Stimulated activated CD4-positive, alpha-beta T cell treated with anti-CD3 and anti-CD28 coated beads, Interleukin-2, amount 100 ng/mL, for 4 hours (primary cell): ENCODE measurements around the gene TP53.

Experiments used
- DNase-seq: peaks from one replicate; pipeline ENCODE4 v3.0.0-alpha.2; 2020; ENCODE audit warnings: low read depth

TP53 gene

DNA sequence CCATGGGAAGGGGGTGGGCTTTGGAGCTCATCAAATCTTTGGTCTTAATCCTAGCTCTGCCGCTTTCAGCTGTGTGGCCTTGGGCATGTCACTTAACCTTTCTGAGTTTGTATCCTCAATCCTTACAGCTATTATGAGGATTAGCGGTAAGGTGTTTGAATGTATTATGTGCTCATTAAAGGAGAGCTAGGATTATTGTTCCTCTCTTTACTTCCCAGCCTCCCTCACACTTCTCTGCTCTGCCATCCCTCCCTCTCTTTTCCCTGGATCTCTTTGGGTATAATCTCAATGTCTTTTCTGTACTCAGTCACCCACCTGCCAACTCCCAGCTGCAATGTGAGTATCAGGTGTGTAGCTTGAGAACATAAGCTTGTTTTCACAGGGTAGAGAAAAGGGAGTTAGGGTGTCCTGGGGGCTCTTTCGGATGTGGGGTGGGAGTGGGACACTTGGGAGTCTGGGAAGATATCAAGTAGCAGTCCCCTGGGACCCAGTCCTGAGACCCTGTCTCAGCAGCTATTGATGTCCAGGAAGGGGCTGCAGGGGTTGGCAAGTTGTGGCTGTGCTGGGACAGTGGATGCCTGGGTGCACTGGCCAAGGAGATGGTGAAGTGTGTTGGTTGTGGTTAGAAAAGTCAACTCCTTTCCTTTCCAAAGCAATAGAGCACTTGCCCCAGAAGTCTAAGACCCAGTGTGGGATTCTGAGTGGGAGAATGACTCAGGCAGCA lies 19.5 kb upstream of the TP53 start:
- DNase-seq: no peak

DNA sequence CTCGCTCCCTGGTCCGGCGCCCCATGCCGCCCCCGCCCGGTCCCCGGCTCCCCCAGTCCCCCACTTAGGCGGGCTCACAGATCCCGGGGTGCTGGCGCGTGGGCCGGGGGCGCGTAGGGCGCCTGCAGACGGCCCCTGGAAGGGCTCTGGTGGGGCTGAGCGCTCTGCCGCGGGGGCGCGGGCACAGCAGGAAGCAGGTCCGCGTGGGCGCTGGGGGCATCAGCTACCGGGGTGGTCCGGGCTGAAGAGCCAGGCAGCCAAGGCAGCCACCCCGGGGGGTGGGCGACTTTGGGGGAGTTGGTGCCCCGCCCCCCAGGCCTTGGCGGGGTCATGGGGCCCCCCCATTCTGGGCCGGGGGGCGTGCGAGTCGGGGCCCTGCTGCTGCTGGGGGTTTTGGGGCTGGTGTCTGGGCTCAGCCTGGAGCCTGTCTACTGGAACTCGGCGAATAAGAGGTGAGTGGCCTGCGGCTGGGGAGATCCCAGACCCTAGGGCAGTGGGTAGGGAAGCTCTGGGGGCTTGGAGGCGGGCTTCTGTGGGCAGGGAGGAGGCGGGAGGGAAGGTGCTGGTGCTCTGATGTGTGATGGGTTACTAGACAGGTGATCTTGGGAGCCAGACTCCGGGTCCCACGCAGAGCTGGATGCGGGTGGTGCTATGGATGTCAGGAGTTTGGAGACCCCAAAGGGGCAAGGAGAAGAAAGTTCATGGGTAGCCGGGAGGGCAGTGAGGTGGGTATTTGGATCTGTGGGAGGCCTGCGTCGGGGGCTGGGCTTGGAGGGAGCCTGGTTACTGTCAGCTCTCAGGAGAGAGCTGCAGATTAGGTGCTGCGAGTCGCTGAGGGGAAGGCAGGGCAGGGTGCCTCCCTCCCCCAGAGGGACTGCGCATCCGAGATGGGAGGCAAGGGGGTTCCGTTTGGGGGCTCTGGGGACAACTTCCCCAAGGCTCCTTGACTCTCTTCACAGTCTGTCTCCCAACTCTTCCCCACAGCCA lies 18.3 kb upstream of the TP53 start:
- no peak for DNase-seq

DNA sequence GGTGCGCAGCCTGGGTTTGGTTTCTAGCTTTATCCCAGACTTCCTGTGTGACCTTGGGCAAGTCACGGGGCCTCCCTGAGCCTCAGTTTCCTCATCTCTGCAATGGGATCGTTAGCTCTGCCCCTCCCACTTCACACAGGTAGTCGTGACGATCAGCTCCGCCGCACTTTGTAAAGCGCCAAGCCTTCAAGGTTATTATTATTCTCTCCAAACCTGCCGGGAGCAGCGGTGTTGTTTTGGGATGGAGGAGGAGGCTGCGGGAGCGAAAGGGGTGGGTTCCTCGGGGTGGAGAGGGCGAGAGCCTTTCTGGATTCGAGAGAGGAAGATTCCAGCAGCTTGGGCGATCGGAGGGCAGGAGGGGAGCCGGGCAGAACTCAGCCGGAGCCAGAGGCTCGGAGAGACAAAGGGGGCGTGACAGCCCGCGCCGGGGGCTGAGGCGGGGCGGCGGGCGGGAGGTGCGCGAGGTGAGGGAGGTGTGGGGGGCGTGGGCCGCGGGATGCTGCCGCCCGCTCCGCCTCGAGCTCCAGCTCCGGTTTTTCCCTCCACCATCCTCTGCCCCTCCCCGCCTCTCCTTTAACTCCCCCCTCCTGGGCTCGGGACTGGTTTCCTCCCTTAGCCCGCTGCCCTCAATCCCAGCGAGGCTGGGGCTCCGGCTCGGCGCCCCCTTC lies 17.4 kb upstream of the TP53 start, which contains the start of gene EFNB3:
Gene EFNB3 (plus strand): TSS at position 602 of the 668 bp plus-strand sequence. CDS start 397 bp downstream, outside the sequence.
- no peak for DNase-seq

DNA sequence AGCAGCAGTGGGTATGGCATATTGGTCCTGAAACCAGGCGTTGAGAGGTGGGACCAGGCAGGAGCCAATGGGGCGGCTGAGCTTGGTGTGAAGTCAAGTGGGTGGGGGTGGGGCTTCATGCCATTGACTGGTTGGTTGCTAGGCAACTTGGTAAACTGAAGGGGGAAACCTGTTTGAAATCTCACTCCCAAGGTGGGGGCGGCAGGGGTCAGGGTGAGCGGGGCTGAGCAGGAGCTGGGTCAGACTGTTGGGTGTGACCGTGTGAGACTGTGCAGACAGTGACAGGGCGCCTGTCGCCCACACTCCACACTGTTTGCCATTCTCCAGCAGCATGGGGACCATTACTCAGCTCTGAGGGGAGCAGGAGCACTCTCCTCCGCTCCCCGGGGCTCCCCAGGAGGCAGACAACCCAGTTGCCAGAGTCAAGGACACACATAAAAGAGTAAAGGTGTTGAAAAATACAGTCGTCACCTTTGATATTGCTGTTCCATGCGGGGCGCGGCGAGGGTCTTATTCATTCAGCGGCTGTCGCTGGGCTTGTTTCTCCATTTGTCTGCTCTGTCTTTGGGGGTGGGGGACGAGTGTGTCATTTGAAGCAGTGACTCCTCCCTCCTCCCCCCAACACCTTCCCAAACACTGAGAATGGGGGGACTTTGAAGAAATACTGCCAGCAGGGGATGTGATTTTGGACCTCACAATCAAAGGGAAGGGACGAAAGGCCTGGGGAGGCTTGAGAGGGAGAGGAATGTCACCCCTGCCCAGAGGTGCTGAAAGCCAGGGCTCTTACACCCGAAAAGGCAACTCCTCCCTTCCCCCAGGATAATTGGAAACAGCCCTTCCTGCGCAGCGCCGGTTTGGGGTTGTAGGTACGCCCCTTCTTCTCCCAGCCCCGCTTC lies 16.5 kb upstream of the TP53 start:
- no peak for DNase-seq

DNA sequence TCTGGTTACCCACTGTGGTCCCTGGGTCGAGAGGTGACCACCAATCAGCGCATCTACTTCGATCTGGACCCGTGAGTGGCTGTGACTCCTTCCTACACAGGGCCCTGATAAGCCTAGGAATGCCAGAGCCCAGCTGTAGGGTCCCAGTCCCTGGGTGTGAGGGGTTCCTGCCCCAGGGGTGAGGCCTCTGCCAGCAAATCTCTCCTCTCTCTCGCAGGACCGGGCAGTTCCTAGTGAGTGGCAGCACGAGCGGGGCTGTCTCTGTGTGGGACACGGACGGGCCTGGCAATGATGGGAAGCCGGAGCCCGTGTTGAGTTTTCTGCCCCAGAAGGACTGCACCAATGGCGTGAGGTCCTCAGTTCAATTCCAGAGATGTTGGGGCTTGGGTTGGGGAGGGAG lies 15.5 kb upstream of the TP53 start:
- DNase-seq: no peak

DNA sequence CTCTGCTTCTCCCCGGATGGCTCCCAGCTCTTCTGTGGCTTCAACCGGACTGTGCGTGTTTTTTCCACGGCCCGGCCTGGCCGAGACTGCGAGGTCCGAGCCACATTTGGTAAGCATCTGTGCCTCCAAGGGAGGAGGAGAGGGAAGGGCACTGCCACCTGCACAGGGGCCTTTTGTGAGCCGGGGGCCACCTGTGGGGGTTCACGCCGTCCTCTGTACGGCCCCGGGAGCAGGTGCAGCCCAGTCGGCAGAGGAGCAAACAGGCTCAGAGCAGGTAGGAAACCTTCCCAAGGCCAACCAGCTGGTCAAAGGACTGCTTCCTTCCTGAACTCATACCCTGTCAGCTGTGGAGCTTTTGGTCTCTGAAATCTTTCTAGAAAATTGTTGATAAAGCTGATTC lies 14.4 kb upstream of the TP53 start:
- no peak for DNase-seq

DNA sequence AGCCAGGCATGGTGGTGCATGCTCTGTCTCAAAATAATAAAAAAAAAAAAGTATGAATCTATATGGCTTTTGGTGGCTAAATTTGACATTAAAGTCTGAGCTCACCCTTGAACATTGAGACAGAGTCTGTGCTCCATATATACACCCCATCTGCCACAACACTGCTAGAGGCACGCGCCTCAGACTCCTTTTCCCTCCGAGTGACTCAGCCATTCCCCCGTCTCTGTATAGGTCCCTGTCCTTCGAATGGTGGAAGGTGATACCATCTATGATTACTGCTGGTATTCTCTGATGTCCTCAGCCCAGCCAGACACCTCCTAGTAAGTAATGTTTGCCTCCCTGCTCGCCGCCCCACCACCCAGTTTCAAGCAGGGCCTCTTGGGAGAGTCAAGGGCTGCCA lies 13.2 kb upstream of the TP53 start:
- no peak for DNase-seq

DNA sequence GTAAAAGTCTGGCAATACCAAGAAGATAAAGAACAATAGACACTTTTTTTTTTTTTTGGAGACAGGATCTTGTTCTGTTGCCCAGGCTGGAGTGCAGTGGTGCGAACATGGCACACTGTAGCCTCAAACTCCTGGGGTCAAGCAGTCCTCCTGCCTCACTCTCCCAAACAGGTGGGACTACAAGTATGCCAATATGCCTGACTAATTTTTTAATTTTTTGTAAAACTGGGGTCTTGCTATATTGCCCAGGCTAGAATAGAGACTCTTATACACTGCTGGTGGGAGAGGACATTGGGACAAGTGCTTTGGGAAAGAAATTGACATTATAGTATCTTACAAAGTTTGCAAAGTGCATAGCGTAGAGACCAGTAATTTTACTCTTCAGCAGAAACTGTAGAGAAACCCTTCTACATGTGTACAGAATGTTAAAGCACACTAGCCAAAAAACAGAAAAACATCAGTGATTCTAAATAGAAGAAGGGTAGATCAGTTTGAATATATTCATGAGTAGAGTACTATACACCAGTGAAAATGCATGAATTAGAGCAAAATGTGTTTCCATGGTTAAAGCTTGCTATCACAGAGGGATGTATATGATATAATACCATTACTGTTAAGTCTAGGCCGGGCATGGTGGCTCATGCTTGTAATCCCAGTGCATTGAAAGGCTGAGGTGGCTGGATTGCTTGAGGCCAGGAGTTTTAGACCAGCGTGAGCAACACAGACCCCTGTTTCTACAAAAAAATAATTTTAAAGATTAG lies 10.7 kb upstream of the TP53 start:
- no peak for DNase-seq

DNA sequence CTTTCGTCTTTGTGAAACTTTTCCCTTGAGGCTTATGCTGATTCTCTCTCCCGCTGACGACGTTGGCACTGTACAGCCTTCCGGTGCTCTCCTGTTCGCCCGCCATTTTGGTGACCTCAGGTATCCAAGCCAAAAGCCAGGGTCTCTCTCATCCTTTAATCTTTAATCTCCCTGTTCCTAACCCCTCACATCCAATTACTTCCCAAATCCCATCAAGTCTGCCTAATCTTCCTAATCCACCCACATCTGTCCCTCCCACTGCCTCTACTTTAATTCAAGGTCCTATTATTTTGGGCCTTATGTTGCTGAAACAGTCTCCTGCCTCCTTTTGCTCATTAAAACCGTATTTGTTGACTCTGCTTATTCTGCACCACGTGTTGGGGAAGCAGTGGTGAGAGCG lies 8.3 kb upstream of the TP53 start:
- no peak for DNase-seq

DNA sequence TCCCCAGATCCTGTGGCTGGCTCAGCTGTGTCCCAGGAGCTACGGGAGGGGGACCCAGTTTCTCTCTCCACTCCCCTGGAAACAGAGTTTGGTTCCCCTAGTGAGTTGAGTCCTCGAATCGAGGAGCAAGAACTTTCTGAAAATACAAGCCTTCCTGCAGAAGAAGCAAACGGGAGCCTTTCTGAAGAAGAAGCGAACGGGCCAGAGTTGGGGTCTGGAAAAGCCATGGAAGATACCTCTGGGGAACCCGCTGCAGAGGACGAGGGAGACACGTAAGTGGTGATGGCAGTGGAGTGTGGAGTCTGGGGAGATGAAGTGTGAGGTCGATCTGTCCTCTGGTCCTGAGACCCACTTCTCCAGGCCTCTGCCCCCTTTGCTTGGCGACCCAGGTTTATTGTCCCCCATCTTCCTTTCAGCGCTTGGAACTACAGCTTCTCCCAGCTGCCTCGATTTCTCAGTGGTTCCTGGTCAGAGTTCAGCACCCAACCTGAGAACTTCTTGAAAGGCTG lies 1.6 kb upstream of the TP53 start:
- no peak for DNase-seq

DNA sequence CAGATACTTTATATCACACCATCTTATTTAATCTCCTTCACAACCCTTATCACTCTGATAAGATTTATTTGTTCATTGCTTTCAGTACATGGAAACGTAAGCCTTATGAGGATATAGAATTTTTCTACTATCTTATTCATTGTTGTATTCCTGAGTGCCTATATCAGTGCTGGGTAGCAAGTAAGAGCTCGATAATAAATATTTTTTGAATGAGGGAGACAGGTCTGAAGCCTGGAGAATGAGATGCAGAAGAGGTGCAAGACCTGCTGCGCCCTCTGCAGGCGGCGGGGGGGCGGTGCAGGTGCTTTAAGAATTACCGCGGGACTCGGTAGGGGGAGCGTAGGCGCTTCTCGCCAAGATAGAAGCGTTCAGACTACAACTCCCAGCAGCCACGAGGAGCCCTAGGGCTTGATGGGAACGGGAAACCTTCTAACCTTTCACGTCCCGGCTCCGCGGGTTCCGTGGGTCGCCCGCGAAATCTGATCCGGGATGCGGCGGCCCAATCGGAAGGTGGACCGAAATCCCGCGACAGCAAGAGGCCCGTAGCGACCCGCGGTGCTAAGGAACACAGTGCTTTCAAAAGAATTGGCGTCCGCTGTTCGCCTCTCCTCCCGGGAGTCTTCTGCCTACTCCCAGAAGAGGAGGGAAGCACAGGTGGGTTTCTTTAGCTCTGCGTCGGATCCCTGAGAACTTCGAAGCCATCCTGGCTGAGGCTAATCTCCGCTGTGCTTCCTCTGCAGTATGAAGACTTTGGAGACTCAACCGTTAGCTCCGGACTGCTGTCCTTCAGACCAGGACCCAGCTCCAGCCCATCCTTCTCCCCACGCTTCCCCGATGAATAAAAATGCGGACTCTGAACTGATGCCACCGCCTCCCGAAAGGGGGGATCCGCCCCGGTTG lies 868 bp upstream of the TP53 start, which contains the start of gene WRAP53:
Gene WRAP53 (plus strand): TSS at position 570 of the 900 bp plus-strand sequence. CDS start 172 bp downstream, at position 742.
- DNase-seq: peak; percentile 94

DNA sequence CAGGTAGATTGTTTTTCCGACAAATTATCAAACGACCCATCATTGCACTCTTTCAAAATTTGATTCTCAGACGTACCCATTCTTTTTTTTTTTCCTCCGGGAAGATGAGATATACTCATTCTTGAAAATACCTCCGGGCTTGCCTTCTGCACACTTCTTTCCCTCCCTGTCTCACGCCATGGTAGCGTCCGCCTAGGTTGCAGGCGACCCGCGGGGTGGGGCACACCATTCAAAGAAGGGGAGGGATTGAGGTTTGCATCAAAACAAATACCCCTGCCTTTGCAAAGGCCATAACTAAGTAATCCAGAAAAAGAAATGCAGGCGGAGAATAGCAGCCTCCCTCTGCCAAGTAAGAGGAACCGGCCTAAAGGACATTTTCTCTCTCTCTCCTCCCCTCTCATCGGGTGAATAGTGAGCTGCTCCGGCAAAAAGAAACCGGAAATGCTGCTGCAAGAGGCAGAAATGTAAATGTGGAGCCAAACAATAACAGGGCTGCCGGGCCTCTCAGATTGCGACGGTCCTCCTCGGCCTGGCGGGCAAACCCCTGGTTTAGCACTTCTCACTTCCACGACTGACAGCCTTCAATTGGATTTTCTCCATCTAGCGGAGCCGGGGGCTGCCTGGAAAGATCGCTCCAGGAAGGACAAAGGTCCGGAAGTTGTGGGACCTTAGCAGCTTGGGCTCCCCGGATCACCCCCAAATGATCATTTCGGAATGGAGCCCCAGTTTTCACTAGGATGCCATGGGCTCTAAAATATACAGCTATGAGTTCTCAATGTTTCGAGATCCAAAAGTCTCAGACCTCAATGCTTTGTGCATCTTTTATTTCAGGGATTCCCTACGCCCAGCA lies 843 bp downstream of the TP53 start:
- DNase-seq: peak; percentile 66

DNA sequence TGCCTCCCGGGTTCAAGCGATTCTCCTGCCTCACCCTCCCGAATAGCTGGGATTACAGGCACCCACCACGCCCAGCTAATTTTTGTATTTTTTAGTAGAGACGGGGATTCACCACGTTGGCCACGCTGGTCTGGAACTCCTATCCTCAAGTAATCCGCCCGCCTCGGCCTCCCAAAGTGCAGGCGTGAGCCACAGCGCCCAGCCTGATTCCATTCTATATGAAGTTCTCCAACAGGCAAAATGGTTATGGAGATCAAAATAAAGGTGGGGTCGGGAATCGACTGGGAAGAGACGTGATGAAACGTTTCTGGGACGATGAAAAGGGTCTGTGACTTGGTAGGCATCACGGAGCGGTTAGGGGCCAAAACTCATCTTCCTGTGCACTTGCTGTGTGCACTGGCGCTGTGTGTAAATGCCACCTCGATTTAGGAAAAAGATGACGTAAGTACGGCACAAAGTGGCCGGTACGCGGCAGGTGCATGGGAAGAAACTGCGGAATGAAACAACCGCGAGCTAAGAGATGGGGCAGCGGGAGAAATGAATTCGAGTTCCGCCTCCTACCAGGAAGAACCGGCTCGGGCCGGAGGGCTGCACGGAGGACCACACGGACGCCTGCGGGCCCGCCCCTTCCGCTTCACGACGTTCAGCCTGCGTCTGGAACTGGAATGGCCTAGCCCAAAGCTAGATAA lies 1.6 kb downstream of the TP53 start:
- DNase-seq: peak; percentile 76

DNA sequence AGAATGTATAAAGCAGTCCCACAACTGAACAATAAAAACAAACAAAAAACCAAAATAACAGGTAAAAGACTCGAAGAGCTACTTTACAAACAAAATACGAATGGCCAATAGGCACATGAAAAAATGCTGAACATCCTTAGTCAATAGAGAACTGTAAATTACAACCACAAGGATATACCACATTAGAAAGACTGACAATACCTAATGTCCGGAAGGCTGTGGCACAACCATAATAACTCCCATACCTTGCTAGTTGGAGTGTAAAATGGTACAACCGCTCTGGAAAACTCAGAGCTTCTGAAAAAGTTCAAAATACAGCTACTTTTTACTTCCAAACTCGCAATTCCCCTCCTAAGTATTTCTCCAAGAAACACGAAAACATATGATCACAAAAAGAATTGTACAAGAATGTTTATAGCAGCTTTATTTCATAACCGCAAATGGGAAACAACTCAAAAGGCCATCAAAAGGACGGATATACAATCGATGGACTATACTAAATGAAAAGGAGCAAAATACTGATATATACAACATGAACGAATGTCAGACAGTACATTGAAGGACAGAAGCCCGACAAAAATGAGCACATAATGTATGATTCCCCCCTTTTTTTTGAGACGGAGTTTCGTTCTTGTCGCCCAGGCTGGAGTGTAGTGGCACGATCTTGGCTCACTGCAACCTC lies 2.3 kb downstream of the TP53 start:
- DNase-seq: no peak

DNA sequence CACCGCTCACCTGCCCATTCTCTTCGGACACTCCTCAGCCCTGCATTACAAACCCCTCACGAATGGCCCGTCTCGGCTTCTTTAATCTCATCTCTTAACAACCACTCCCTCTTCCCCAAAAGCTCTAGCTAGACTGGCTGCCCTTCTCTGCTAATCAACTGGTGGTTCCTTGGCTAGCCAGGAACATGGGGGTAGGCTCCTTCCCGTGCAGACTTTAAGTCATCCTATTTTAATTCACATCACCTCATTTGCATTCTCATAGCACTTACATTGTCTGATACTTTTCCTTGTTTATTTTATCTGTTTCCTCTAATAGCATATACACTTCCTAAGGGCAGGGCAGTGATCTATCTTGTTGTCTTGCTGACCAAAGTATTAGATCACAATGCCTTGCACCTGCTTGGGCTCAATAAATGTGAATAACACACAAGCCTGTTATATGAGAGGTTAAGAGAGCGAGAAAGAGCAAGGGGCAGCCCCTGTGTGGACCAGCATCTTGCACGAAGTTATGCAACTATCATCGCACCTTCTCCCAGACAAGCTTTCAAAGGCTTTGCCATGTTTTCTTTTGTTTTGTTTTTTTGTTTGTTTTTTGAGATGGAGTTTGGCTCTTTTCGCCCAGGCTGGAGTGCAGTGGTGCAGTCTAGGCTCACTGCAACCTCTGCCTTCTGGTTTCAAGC lies 9.8 kb downstream of the TP53 start:
- no peak for DNase-seq

DNA sequence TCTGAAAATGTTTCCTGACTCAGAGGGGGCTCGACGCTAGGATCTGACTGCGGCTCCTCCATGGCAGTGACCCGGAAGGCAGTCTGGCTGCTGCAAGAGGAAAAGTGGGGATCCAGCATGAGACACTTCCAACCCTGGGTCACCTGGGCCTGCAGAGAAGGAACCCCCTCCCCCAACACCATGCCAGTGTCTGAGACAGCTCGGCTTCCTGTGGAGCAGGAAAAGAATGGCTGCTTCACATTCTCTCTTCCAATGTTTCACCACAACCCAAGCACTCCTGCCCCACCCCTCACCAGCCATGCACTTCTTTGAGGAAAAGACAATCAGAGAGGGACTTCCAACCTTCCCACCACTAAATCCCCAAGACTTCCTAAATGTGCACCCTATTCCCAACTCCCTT lies 10.8 kb downstream of the TP53 start:
- no peak for DNase-seq

DNA sequence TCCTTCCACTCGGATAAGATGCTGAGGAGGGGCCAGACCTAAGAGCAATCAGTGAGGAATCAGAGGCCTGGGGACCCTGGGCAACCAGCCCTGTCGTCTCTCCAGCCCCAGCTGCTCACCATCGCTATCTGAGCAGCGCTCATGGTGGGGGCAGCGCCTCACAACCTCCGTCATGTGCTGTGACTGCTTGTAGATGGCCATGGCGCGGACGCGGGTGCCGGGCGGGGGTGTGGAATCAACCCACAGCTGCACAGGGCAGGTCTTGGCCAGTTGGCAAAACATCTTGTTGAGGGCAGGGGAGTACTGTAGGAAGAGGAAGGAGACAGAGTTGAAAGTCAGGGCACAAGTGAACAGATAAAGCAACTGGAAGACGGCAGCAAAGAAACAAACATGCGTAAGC lies 12.4 kb downstream of the TP53 start:
- no peak for DNase-seq
